Body of pancreas (tissue), 4 donors: ENCODE data around the gene CCL2.

Experiments used
- POLR2A ChIP-seq, 3 donors: fragments of 450-650 bp; IDR thresholded peaks; one replicate each; pipeline ENCODE4 v1.6.1; 2016; ENCODE audit warnings: antibody characterized with exemption in 3 of 3, mild to moderate bottlenecking in 2 of 3
- TF ChIP-seq, protein P1 (sequence below), 7 experiments: fragments of 450-650 bp in 4 of 7; fragments of 200-600 bp in 3 of 7; sonication (generic) in 3 of 7; IDR thresholded peaks; one replicate each; pipeline ENCODE4 v1.5.1; 2016 to 2019; ENCODE audit warnings: antibody characterized with exemption in 7 of 7

DNA sequence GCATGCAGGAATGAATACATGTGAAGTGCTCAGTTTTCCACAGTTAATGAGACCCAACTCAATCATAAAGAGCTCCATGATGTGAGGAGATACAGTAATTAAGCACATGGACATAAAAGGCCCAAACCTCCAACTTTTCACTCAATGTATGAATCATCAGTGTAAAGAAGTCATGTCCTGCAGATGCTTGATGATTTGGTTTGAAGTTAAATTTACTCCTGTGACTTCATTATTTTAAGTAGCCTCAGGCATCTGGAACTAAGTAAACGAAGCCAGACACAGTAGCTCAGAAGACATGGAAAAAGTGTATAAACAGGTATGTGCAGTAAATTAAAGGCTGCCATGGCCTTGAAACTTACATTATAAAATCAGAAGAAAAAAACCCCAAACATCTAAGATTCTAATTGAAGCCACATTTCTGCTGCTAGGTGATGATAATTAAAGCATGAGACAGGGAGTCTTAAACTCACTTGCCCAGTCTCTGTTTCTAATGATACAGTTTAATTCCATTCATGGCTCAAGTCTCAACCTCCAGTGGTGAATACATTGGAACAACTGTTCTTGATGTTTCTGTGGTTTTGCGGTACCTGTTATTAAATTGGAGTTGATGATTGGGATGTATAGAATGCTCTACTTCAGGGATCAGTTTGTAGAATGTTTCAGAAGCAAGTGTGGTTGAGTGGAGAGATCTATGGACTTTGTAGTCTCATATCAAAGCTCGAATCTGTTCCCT lies 28.9 kb upstream of the CCL2 start:
- no peak for TF ChIP-seq POLR2A (IDR thresholded peaks at IDR 0.05)
- TF ChIP-seq, protein P1, sequence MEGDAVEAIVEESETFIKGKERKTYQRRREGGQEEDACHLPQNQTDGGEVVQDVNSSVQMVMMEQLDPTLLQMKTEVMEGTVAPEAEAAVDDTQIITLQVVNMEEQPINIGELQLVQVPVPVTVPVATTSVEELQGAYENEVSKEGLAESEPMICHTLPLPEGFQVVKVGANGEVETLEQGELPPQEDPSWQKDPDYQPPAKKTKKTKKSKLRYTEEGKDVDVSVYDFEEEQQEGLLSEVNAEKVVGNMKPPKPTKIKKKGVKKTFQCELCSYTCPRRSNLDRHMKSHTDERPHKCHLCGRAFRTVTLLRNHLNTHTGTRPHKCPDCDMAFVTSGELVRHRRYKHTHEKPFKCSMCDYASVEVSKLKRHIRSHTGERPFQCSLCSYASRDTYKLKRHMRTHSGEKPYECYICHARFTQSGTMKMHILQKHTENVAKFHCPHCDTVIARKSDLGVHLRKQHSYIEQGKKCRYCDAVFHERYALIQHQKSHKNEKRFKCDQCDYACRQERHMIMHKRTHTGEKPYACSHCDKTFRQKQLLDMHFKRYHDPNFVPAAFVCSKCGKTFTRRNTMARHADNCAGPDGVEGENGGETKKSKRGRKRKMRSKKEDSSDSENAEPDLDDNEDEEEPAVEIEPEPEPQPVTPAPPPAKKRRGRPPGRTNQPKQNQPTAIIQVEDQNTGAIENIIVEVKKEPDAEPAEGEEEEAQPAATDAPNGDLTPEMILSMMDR (IDR thresholded peaks at IDR 0.05), result no peak
